HG03064 (cell line): Measurements from ENCODE around the gene KLF15.

Experiments used
- ATAC-seq: cut with Tn5 transposase; IDR thresholded peaks from one replicate; pipeline ENCODE4 v1.9.1; 2021; ENCODE audit warnings: low read depth; ENCODE audit not compliant: unreplicated experiment

Gene KLF15

DNA sequence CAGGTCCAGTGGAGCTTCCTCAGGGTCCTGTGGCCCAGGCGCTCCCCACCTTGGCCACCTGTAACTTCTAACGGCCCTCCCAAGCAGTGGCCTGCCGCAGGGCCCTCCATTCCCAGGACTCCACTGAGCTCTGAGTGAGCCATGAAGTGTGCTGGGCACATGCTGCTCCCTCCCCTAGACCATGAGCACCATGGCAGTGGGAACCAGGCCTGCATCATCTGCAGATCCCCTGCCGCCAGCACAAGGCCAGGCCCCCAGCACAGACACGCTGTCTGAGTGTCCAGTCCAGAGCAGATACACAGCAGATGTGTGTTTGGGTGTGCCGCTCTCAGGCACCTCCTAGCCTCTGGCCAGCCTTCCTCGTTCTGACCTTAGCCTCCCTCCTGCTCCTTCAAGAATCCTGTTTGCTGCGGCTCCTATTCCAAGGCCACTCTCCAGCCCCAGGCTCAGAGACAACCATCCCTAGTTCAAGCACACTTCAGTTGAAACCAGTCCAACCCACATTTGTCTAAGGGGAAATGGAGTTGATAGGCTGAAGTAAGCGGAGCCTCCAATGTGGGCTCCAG is 7.0 kb upstream of the KLF15 start:
- no peak for ATAC-seq

DNA sequence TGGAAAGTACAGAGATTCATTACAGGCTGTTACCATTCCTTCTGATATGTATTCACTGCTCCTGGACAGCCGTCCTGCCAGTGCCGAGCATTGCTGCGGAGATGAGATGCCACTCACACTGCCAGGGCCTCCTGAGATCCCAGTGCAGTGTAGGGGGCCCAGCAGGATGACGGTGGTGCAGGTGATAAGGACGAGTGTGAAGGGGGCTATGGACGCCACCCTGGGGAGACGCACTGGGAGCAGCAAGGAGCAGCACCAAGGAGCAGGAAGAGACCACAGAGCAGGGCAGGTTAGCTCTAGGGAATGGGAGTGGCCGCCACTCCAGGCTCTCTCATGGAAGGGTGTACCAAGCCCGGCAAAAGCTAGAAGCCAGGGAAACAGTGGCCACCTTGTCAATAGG is 4.0 kb upstream of the KLF15 start:
- ATAC-seq, result no peak

DNA sequence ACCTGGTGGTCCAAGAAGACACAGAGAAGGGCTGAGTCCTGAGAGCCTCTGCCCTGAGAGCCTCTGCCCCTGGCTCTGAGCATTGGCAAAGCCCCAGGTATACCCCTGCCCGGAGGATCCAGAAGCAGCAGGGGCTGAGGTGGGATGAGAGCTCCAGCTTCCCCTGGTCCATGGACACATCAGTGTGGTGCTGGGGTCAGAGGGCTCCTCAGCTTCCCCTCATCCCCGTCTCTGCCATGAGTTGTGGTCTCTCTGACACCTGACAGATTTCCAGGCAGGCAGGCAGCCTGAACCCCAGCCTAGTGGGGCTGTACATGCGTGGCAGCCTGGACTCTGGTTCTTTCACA is 3.5 kb upstream of the KLF15 start:
- ATAC-seq, result no peak

DNA sequence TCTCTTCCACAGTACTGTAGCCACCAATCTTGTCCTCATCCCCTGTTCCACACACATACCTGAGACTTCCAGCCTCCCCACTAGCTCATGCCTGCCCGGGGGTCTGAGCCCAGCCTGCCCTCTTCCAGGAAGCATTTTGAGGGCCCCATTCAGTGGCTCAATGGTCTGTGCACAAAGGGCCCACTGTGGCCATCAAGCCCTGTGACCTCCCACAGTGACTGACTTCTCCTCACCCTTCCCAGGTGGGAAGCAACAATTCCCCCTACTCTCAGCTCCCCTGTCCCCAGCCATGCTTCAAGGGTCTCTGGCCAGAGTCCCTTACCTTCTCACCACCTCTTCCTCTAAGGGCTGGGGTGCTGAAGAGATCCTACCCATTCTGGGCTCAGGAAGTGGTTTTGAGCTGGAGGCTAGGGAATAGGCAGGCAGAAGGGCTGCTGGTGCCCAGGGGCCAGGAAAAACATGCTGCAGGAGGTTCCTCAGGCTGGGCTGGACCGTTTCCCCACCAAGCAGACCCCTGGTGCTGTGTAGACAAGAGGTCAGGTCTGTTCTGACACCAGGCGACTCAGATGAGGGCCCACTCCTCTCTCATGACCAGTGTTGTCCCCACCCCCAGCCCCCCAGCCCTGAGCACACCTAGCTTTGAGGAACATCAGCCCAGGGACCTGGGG is 3.0 kb upstream of the KLF15 start:
- ATAC-seq, result no peak

DNA sequence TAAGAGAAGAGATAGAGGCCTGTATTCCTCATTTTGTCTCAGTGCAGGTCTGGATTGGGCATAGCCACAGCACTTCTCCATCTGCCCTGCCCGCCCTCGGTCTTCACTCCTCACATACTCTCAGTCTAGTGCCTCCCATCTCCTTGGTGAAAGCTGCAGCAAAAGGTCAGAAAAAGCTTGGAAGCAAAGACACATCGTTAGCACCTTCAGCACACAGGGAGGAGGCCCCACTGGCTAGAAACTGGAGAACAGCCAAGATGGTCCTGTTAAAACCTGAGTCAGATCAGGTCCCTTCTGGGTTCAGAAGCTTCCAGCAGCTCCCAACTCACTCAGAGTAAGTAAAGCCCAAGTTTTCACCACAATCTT is 1.6 kb upstream of the KLF15 start:
- ATAC-seq, result no peak

DNA sequence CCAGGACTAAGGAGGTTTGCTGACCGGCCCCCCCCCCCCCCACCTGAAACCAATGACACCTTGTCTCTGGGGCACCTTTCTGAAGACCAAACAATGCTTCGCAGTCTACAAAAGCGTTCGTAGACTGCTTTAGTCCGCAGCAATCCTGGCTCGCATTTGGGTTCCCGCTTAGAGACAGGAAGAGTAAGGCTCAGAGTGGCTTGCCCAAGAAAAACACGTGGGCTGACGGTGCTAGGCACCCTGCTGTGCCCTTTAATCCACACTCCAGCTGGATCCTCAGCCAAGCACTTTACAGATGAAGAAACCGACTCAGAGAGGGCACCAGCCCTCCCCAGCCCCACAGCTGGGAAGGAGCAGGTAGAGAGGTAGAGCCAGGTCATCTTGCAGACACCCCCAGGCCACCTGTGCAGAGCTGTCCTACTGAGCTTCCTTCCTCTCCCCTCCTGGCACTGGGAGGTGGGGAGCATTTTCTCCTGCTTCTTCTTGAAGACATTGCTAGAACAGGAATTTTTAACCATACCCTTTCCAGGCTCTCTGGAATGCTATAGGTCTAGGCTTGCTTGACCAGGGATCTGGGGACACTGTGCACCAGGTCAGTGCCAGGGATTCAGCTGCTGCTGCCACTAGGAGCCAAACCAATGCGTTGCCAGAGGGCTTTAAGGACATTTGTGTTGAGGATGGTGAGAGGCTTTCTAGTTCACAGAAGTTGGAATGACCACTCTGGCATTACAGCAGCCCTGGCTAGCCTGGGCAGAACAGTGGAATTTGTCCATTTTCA is 1.0 kb upstream of the KLF15 start:
- no peak for ATAC-seq

DNA sequence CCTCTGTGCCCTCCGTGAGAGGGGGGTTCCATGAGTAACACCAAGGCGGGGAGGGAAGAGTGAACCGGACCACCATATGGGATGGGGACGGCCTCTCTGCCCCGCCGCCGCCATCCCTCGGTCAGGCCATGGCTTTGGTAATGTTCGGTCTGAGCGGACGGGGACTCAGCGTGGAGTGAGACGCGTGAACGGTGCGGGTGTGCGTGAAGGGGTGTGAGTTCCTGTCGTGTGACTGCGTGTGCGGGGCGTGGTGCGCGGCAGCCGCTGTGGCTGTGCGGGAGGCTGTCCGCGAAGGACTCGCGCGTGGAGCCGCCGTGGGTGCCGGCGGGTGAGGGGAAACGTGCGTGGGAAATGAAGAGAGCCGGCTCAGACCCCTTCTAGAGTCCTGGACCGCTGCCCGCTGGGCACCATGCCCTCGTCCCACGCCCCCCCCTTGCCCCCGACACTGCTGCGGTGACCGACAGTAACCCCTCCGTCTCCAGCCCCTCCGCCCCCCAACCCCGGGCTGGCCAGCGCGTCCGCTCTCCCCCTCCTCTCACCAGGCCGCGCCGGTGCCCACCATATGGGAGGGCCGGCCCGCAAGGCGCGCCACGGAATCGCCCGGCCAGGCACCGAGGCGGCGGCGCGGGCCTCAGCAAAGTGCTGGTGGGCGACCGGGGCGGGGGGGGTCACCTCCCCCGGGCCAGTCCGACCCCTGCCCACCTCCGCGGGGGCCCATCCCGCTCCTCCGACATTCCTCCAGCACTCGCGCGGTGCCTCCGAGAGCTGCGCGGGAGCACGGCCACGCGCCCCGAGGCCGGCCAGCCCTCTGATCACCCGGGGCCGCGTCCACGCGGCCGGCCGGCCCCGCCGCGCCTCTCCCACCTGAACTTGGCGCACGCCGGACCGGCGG is 589 bp downstream of the KLF15 start:
- peak; percentile 11 for ATAC-seq

DNA sequence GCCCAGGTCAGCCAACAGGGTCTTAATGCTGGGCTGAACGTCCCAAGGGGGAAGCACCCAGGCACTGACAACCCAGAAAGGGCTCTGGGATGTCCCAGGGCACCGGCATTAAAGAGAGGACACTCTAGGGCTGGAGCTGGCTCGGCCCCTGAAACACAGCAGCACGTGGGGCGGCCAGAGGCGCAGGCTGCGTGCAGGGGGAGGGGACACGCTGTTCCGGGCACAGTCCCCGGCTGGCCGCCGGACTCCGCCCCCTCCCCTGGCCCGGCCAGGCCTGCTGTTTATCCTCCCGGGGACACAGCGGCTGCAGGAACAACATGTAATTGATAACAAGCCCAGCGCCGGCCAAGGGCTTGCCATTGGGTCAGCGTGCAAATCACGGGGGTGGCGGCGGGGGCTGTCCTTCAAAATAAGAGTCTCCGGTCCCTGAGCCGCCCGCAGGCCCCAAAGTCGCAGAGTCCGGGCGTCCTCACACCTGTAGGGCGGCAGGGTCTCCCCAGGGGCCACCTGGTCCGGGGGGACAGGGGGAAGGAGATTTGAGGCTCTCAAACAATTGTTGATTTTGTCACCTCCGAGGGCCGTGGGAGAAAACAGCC is 1.3 kb downstream of the KLF15 start:
- ATAC-seq, result no peak

DNA sequence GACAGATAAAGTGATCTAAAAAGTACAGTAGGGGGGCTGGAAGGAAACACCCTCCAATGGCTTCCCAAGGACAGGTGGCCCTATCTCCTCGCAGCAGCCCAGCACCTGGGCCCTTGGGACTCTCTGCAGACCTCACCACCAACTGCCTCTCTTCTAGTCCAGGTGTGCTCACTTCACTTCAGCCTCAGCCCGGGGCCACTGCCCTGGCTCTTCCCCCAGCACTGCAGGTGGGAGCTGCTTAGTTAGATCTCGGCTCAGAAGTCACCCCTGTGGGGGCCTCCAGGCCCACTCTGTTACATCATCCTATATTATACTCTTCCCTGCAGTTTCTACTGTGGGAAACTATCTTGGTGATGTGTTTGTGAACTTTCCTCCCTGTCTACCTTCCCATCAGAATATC is 2.0 kb downstream of the KLF15 start:
- ATAC-seq, result no peak

DNA sequence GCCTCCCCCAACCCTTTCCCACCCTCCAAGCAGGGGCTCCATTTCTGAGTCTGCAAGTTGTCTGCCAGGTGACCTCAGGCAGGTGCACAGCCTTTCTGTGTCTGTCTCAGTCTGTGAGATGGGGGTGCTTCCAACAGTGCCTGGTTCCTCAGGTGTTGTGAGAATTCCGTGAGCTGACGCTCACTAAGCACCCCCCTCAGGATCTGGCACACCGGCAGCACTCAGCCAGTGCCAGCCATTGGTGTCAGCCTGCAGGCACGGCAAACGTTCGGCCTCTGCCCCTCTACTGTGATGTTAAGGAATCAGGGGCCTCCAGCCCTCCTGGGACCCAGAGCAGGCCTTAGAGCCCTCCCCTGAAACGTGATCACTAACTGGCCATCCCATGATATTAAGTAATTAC is 2.4 kb downstream of the KLF15 start:
- ATAC-seq, result no peak

DNA sequence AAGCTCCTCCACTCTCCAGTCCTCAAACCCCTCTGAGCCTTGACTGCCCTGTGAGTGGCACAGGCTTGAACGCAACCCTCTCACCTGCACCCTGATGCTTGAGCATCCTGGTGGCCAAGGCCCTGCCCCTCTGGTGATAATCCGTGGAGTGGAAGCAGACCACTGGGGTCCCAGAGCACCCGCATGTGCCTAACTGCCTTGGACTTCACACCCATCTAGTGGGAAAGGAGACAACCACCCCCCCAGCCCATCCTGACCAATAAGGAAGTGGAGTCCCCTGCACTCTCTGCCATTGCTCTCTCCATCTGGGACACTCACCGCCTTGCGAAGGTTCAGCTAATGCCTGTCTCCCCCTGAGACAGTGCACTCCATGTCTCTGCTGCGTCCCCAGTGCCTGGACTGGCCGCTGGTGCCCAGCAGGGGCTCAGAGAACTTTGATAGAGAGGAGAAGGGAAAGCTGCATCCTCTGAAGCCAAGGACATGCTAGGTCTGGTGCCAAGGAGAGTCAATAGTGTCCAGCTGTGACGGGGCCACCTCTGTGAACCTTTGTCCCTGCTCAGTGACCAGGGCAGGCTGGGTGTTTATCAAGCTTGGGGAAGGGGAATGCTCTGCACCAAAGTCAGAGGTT is 3.4 kb downstream of the KLF15 start:
- no peak for ATAC-seq

DNA sequence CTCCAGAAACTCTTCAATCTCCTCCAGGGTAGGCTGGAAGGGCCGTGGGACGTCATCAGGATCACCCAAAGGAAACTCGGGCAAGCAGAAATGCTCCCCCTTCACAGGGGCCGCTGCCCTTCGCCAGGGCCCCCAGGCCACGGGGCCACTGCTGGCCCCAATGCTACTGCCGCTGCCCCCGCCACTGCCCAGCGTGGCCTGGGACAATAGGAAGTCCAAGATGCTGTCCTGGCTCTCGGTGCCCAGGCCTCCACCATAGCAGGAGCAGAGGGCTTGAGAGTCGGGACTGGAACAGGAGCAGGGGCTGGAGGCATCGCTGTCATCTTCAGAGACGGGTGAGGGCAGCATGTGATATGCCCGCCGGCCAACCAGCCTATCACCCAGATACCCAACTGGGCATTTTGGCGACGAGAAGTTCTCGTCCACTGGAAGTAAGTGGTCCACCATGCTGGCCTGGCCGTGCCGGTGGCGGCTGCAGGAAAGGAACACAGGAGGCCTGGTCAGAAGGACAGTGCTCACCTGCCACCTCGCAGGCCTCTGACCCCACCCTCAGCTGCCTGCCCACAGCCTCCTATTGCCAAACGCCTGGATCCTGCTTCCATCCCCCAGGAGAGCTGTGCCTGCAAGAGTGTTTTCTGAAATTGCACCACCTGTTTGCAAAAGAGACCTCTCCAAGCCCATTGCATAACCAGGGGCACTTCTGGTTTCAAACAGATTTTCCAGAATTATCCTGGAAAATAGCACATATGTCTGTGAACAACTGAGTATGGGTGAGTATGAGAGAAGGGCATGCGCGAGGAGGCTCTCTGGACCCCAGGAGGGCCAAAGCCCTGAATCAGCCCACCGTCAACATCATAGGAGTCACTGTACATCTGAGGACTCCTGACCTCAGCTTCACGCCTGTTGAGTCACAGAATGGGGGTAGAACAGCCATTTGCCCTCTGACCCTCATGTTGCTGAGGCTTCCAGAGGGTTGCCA is 4.4 kb downstream of the KLF15 start:
- ATAC-seq, result no peak

DNA sequence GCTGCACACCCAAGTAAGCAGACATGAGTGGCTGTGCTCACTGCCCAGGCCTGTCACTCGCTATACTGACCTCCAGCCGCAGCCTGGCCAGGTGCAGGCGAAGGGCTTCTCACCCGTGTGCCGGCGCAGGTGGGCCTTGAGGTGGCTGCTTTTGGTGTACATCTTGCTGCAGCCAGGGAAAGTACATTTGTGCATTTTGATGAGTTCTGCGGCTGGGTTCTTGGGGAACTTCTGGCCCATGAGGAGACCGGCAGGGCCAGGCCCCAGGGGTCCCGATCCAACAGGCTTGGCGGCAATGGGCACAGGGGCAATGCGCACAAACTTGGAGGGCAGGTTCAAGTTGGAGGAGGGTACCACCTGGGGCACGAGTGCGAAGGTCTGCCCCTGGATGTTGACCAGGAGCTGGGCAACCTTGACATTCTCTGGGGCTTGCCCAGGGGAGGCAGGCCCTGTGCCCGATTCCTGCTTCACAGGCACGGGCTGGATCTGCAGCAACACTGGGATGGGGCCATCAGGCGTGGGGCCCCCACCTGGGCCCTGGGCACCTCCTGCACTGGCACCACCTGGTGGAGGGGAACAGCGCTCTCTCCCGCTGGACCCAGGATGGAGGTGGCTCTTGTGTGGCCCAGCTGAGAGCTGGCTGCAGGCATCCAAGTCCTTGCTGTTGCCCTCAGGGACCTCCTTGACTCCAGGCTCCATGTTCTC is 5.3 kb downstream of the KLF15 start:
- ATAC-seq, result no peak

DNA sequence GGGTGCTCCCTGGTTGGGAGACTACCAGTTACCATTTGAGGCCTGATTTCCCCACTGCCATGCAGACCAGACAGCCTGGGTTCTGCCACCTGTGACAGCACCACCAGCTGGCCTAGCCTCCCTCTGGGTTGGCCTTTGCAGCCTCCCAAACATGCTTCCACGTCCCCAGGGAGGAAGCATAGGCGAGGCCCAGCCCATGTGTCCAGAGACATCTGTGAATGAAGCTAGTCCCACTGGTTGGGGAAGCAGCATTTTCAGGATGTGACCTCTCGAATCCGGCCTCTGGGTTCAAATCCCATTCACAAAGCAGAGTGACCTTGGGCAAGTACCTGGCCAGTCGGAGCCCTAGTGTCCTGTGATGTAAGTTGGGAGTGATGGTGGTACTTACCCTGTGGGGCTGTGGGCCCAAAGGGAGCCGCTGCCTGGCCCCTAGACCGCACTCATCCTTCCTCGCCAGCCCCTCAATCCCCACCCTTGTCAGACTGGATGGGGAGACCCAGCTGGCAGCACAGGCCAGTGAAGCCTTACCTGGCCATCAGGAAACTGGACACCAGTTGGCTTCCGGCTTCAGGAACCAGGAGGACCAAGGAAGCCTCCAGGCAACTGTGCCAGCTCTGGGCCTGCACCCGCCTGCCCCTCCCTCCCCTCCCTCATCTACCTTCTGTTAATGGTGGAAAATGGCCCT is 6.0 kb downstream of the KLF15 start:
- no peak for ATAC-seq

DNA sequence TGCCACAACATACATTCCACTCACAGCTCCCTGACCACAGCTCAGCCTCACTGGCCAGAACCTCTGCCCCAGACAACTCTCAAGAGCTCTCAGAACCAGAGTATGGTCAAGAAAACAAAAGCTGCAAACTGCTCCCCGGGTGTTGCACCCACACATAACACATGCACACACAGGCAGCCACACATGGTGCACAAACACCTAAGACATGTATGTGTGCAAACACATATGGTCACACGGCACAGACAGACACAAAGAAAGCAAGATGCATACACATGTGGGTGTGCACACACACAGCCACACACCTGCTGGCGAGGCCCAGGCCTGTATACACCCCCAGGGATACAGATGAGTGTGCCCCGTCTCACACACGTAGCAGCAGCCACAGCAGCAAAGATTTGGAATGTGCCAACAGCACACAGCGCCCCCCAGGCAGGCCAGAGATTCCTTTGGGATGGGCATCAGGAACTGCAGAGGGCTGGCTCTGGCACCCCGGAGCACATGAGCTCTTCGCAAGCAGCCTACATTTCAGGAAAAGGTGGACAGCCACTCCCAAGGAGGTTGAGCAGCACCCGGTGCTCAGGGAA is 6.6 kb downstream of the KLF15 start:
- ATAC-seq, result no peak

DNA sequence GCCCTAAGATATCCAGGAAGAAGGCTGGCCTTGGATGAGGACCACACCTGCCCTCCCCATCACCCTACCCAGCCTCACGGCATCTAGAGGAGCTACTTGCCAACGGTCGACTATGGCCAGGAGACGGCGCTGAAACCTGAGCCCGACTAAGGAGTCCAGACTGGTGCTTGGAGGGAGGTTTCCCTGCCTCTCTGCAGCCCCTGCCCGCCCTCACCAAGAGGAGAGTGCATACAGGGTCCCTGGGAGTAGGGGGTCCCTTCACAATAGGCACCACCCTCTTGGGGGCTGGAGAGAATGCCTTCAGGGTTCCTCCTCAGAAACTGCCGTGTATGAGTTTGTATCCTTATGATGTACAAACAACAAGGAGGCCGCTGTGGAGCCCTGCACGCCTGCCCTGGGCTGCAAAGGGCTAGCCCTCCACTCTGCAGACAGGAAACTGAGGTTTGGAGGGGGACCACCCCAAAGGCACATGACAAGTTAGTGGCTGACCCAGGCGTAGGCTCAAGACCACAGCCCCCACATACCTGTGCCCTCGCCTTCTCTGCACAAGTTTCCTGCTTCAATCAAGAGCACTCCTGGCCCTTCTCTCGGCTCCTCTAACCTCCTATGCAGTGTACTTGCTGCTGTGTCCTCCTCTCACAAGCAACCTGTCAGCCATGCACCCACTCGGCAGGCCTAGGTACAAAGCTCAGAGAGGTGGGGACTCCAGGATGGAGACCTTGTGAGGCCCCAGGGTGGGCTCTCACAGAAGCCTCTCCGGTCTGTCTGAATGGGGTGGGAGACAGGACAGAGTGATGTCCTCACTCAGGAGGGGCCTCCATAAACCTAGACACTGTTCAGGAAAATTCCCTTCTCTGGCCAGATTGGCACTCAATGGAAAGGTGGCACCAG is 7.4 kb downstream of the KLF15 start:
- no peak for ATAC-seq

DNA sequence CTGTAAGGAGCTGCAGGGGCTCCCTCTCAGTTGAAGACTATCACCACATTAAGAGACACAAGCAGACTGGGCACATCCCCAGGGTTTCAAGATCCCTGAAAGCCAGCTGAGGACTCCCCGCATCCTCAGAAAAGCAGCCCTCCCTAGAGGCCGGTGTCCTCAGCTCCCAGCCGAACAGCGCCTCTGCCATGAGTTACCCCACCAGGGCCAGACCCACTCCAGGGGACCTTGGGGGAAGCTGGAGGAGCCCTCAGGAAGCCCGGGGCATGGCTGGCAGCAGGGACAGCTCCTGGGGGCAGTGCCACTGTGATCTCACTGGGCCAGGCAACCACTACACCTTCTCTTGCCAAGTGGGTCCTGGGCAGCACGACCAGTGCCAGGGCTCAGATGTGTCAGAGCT is 8.1 kb downstream of the KLF15 start:
- ATAC-seq, result no peak
